A673 (cell line): ENCODE results near the gene CLEC4G.

ENCODE experiments used
- EZH2 ChIP-seq: fragments of 200-600 bp; sonication (generic); IDR thresholded peaks from 2 replicates; pipeline ENCODE4 v1.6.1; 2017; ENCODE audit warnings: borderline replicate concordance, low read depth, mild to moderate bottlenecking, mixed read lengths, antibody characterized with exemption, low read length; ENCODE audit not compliant: poor library complexity, severe bottlenecking
- TF ChIP-seq, protein P1 (sequence below): fragments of 300-800, 200-600 bp; sonication (generic); conservative IDR thresholded peaks from 2 replicates; pipeline ENCODE4 v1.5.1; 2017; ENCODE audit warnings: low read depth, mild to moderate bottlenecking, antibody characterized with exemption, low read length, moderate library complexity, mixed read lengths

- TF ChIP-seq, protein P1, sequence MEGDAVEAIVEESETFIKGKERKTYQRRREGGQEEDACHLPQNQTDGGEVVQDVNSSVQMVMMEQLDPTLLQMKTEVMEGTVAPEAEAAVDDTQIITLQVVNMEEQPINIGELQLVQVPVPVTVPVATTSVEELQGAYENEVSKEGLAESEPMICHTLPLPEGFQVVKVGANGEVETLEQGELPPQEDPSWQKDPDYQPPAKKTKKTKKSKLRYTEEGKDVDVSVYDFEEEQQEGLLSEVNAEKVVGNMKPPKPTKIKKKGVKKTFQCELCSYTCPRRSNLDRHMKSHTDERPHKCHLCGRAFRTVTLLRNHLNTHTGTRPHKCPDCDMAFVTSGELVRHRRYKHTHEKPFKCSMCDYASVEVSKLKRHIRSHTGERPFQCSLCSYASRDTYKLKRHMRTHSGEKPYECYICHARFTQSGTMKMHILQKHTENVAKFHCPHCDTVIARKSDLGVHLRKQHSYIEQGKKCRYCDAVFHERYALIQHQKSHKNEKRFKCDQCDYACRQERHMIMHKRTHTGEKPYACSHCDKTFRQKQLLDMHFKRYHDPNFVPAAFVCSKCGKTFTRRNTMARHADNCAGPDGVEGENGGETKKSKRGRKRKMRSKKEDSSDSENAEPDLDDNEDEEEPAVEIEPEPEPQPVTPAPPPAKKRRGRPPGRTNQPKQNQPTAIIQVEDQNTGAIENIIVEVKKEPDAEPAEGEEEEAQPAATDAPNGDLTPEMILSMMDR = no peak
- no peak for TF ChIP-seq EZH2
Observed at GRCh38 chr19:7767487-7767886, 35.6 kb upstream of the CLEC4G start.
